Measurements from ENCODE around the gene ANKLE2. TPM values are rescaled to one million over a fixed set of nuclear protein-coding genes. Genes with fewer than 3 reads are reported as not detected.

ANKLE2 gene
- total and polyA plus RNA-seq, 2 of the 8 experiments (the other 6 are each of a cell fraction or from before 2014, with no cell fraction given): 41.0 to 64.9 TPM

GRCh38 chr12:132803125-132803524 is 41.5 kb upstream of the ANKLE2 start (continued):
- no peak for TF ChIP-seq CHD7 (IDR thresholded peaks at IDR 0.05; ENCODE audit: insufficient replicate concordance, low read length)

Data from H1 (cell line).